ENCODE measurements around the gene FAM78A.
A peak's percentile ranks its signal among the peaks of the same experiment; 100 is the strongest.
"Not testable (repeated sequence)": the region's sequence is repeated elsewhere in the genome, so short reads cannot be mapped to it uniquely, and the experiment has no call there.

The FAM78A gene

GRCh38 chr9:131271506-131271931, 4.8 kb downstream of the FAM78A start:
- H3K27ac ChIP-seq (ENCODE audit: low read depth, low read length), result no peak overlapping the region
- WGBS (ENCODE audit: extremely low coverage, insufficient coverage, insufficient read length), result no CpG with 5 or more reads among the region's 6 CpGs
- H2AFZ ChIP-seq (ENCODE audit: insufficient read depth, low read length, poor library complexity), result no peak overlapping the region
- no peak overlapping the region for H4K12ac ChIP-seq (ENCODE audit: low read depth, low read length)
- H3K4me1 ChIP-seq (ENCODE audit: control insufficient read depth in 1 of 2, insufficient read depth in 2 of 2, low read length in 2 of 2), result peaks cover 0 to 2% of the 10 kb centered on the region in 2 experiments
- H3K14ac ChIP-seq (ENCODE audit: low read length), result no peak overlapping the region
- no peak overlapping the region for H3K4ac ChIP-seq (ENCODE audit: low read depth, low read length)
- H3K9me3 ChIP-seq (ENCODE audit: insufficient read depth, low read depth, low read length), result no peaks in the 10 kb centered on the region
- no peaks in the 10 kb centered on the region for H3K79me1 ChIP-seq (ENCODE audit: low read length)
- H2BK120ac ChIP-seq (ENCODE audit: insufficient read depth, low read length, poor library complexity), result no peak overlapping the region
- no peak overlapping the region for H3K4me3 ChIP-seq (ENCODE audit: low read depth, low read length)
- no peak overlapping the region for H3K9ac ChIP-seq (ENCODE audit: low read length)
- no peak overlapping the region for H3K23ac ChIP-seq (ENCODE audit: low read length)
- H2BK12ac ChIP-seq (ENCODE audit: low read length), result no peak overlapping the region
- no peaks in the 10 kb centered on the region for H3K79me2 ChIP-seq (ENCODE audit: control insufficient read depth, insufficient read depth, low read length, poor library complexity)
- H3K27me3 ChIP-seq (ENCODE audit: insufficient read depth, low read length), result peaks cover 9% of the 10 kb centered on the region
- H2AK5ac ChIP-seq (ENCODE audit: low read length), result no peak overlapping the region
- no peak overlapping the region for H4K8ac ChIP-seq (ENCODE audit: low read depth, low read length)
- H3K18ac ChIP-seq (ENCODE audit: low read length), result no peak overlapping the region
- no peak overlapping the region for H3K4me2 ChIP-seq (ENCODE audit: low read length)
- H3K36me3 ChIP-seq (ENCODE audit: control insufficient read depth in 1 of 2, insufficient read depth in 2 of 2, low read length in 2 of 2), result no peaks in the 10 kb centered on the region
- H2BK5ac ChIP-seq (ENCODE audit: low read depth, low read length, poor library complexity), result no peak overlapping the region
- H4K91ac ChIP-seq (ENCODE audit: low read depth, low read length), result no peak overlapping the region
- no peak for DNase-seq

GRCh38 chr9:131271016-131271273, 5.4 kb downstream of the FAM78A start:
- not testable (repeated sequence) for H3K18ac ChIP-seq (ENCODE audit: low read length); H3K4me3 ChIP-seq (ENCODE audit: low read depth, low read length); H3K9ac ChIP-seq (ENCODE audit: low read length); H3K23ac ChIP-seq (ENCODE audit: low read length); H2AFZ ChIP-seq (ENCODE audit: insufficient read depth, low read length, poor library complexity); DNase-seq; H3K14ac ChIP-seq (ENCODE audit: low read length); H3K9me3 ChIP-seq (ENCODE audit: insufficient read depth, low read depth, low read length); H2BK5ac ChIP-seq (ENCODE audit: low read depth, low read length, poor library complexity); H3K79me1 ChIP-seq (ENCODE audit: low read length); H2AK5ac ChIP-seq (ENCODE audit: low read length); H3K36me3 ChIP-seq (ENCODE audit: control insufficient read depth in 1 of 2, insufficient read depth in 2 of 2, low read length in 2 of 2); H3K4me1 ChIP-seq (ENCODE audit: control insufficient read depth in 1 of 2, insufficient read depth in 2 of 2, low read length in 2 of 2); H3K79me2 ChIP-seq (ENCODE audit: control insufficient read depth, insufficient read depth, low read length, poor library complexity); H4K12ac ChIP-seq (ENCODE audit: low read depth, low read length); H3K4ac ChIP-seq (ENCODE audit: low read depth, low read length); H2BK120ac ChIP-seq (ENCODE audit: insufficient read depth, low read length, poor library complexity); H3K27ac ChIP-seq (ENCODE audit: low read depth, low read length); H3K4me2 ChIP-seq (ENCODE audit: low read length); H2BK12ac ChIP-seq (ENCODE audit: low read length); H4K8ac ChIP-seq (ENCODE audit: low read depth, low read length); H3K27me3 ChIP-seq (ENCODE audit: insufficient read depth, low read length); H4K91ac ChIP-seq (ENCODE audit: low read depth, low read length)
- no CpG with 5 or more reads among the region's 1 CpG for WGBS (ENCODE audit: extremely low coverage, insufficient coverage, insufficient read length)

DNA sequence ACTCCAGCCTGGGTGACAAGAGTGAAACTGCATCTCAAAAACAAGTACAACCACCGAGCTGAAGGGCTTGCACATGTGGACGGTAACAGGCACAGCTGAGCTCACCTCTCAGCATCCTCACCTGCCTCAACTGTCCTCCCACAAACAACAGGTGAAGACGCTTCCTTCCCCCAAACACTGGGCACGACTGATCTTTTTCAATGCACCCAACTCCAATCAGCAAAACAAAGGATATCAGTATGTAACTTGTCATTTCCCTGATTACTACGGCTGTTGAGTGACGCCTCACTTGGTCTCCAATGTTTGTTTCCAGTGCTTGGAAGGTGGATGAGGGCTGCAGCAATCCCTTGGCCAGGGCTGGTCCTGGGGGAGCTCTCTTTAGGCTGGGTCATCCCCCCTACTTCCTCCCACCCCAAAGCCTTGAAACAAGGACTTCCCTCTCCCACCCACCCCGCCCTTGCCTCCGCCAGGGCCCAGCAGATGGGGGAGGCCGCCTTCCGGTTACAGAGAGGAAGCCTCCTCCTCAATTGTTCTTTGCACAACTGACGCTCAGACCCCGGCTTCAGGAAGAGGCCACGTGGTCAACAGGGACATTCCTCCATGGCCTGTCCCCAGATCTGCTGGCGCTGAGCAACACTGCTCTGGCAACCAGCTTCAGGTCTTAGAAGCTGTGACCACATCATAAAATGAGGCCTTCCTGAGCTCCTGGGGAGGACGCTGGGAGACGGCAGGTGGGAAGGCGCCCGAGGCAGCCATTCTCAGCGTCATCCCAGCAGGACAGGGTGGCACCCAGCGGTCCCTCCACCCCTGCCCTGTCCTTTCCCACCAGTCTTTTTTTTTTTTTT, 5.9 kb downstream of the FAM78A start:
- H3K9ac ChIP-seq (ENCODE audit: low read length), result no peak overlapping the region
- H3K4me2 ChIP-seq (ENCODE audit: low read length), result no peak overlapping the region
- no peak overlapping the region for H3K14ac ChIP-seq (ENCODE audit: low read length)
- H3K36me3 ChIP-seq (ENCODE audit: control insufficient read depth in 1 of 2, insufficient read depth in 2 of 2, low read length in 2 of 2), result no peaks in the 10 kb centered on the region
- no peak overlapping the region for H4K8ac ChIP-seq (ENCODE audit: low read depth, low read length)
- no peak overlapping the region for H2AK5ac ChIP-seq (ENCODE audit: low read length)
- H4K91ac ChIP-seq (ENCODE audit: low read depth, low read length), result no peak overlapping the region
- H3K9me3 ChIP-seq (ENCODE audit: insufficient read depth, low read depth, low read length), result no peaks in the 10 kb centered on the region
- no peaks in the 10 kb centered on the region for H3K79me2 ChIP-seq (ENCODE audit: control insufficient read depth, insufficient read depth, low read length, poor library complexity)
- H3K27me3 ChIP-seq (ENCODE audit: insufficient read depth, low read length), result no peaks in the 10 kb centered on the region
- no peaks in the 10 kb centered on the region for H3K79me1 ChIP-seq (ENCODE audit: low read length)
- H3K18ac ChIP-seq (ENCODE audit: low read length), result no peak overlapping the region
- DNase-seq, result peak; percentile 62 to 64
- no peak overlapping the region for H2BK5ac ChIP-seq (ENCODE audit: low read depth, low read length, poor library complexity)
- no peak overlapping the region for H2BK120ac ChIP-seq (ENCODE audit: insufficient read depth, low read length, poor library complexity)
- no peak overlapping the region for H2BK12ac ChIP-seq (ENCODE audit: low read length)
- no peaks in the 10 kb centered on the region for H3K4me1 ChIP-seq (ENCODE audit: control insufficient read depth in 1 of 2, insufficient read depth in 2 of 2, low read length in 2 of 2)
- WGBS (ENCODE audit: extremely low coverage, insufficient coverage, insufficient read length), result no CpG with 5 or more reads among the region's 20 CpGs
- no peak overlapping the region for H3K4me3 ChIP-seq (ENCODE audit: low read depth, low read length)
- no peak overlapping the region for H3K4ac ChIP-seq (ENCODE audit: low read depth, low read length)
- H2AFZ ChIP-seq (ENCODE audit: insufficient read depth, low read length, poor library complexity), result no peak overlapping the region
- no peak overlapping the region for H4K12ac ChIP-seq (ENCODE audit: low read depth, low read length)
- no peak overlapping the region for H3K27ac ChIP-seq (ENCODE audit: low read depth, low read length)
- no peak overlapping the region for H3K23ac ChIP-seq (ENCODE audit: low read length)

DNA sequence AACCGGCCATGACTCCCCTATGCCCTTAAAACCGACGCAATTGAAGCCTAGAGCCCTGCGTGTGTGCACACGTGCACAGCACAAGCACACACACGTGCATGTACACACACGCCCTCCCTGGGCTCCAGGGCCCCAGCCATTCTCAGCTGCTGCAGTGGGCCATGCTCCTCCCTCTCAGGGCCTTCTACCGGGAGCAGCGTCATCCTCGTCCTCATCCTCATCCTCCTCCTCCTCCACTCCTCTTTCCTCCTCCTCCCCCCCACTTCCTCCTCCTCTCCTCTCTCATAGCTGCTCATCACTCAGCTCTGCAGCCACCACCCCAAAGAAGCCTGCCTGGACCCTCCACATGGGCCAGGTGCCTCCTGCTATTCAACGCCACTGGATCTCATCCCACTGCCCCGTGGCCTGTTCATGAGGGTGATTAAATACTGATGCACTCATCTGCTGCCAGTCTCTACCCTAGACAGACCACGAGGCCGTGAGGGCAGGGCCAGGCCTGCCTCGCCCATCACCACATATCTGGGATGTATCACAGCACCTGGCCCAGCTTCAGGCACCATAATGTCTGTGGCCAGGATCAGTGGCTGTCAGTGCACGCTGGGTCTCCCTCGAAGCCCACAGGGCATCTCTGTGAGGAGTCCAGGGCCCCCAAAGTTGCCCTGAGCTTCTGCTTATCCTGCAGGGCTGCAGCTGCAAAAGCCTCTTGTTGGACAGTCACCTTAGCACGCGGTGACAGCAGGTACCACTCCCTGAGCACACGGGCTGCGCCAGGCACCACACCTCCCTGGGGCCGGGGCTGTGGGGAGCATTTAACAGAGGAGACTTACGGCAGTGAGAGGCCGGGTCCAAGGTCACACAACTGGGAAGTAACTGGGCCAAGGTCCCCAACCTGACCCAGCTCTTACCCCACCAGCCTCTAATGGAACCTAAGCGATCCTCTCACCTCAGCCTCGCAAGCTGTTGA, 9.8 kb downstream of the FAM78A start:
- Histone ChIP-seq H3K4me2 (ENCODE audit: low read length) (no peak overlapping the region), H2BK5ac (ENCODE audit: low read depth, low read length, poor library complexity) (no peak overlapping the region), H3K18ac (ENCODE audit: low read length) (no peak overlapping the region), H2BK120ac (ENCODE audit: insufficient read depth, low read length, poor library complexity) (no peak overlapping the region), H3K27me3 (ENCODE audit: insufficient read depth, low read length) (no peaks in the 10 kb centered on the region), H4K91ac (ENCODE audit: low read depth, low read length) (no peak overlapping the region), H3K4me1 (ENCODE audit: control insufficient read depth in 1 of 2, insufficient read depth in 2 of 2, low read length in 2 of 2) (no peaks in the 10 kb centered on the region), H3K4me3 (ENCODE audit: low read depth, low read length) (no peak overlapping the region), H3K14ac (ENCODE audit: low read length) (no peak overlapping the region), H3K4ac (ENCODE audit: low read depth, low read length) (no peak overlapping the region), H4K8ac (ENCODE audit: low read depth, low read length) (no peak overlapping the region), H2BK12ac (ENCODE audit: low read length) (no peak overlapping the region), H3K23ac (ENCODE audit: low read length) (no peak overlapping the region), H2AFZ (ENCODE audit: insufficient read depth, low read length, poor library complexity) (no peak overlapping the region), H3K9ac (ENCODE audit: low read length) (no peak overlapping the region), H2AK5ac (ENCODE audit: low read length) (no peak overlapping the region), H3K27ac (ENCODE audit: low read depth, low read length) (no peak overlapping the region), H3K9me3 (ENCODE audit: insufficient read depth, low read depth, low read length) (no peaks in the 10 kb centered on the region), H3K79me2 (ENCODE audit: control insufficient read depth, insufficient read depth, low read length, poor library complexity) (no peaks in the 10 kb centered on the region), H3K79me1 (ENCODE audit: low read length) (no peaks in the 10 kb centered on the region), H3K36me3 (ENCODE audit: control insufficient read depth in 1 of 2, insufficient read depth in 2 of 2, low read length in 2 of 2) (no peaks in the 10 kb centered on the region), H4K12ac (ENCODE audit: low read depth, low read length) (no peak overlapping the region)
- 60% methylated on average over 1 of the region's 26 CpGs for WGBS (ENCODE audit: extremely low coverage, insufficient coverage, insufficient read length)
- DNase-seq, result no peak
